ENCODE data around the gene PDZRN4.
A peak's percentile ranks its signal among the peaks of the same experiment; 100 is the strongest.
"Not testable (repeated sequence)": the region's sequence is repeated elsewhere in the genome, so short reads cannot be mapped to it uniquely, and the experiment has no call there.

Gene PDZRN4

DNA sequence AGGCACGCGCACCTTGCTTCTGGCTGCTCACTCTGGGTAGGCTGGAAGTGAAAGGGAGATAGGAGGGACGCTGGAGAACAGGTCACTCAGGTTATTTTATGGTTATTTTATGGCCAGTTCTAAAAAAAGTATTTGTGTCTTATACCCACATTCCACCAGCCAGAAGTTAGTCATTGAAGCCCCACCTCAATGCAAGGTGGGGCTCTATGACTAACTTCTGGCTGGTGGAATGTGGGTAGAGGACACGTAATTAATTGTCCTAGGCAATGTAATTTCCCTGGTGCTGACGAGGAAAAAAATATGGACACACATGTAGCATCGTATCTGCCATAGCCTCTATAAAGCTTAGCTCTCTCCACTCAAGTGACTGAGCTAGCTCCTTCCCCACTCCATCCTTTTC is 104.9 kb downstream of the PDZRN4 start:
- TF ChIP-seq, protein P1, sequence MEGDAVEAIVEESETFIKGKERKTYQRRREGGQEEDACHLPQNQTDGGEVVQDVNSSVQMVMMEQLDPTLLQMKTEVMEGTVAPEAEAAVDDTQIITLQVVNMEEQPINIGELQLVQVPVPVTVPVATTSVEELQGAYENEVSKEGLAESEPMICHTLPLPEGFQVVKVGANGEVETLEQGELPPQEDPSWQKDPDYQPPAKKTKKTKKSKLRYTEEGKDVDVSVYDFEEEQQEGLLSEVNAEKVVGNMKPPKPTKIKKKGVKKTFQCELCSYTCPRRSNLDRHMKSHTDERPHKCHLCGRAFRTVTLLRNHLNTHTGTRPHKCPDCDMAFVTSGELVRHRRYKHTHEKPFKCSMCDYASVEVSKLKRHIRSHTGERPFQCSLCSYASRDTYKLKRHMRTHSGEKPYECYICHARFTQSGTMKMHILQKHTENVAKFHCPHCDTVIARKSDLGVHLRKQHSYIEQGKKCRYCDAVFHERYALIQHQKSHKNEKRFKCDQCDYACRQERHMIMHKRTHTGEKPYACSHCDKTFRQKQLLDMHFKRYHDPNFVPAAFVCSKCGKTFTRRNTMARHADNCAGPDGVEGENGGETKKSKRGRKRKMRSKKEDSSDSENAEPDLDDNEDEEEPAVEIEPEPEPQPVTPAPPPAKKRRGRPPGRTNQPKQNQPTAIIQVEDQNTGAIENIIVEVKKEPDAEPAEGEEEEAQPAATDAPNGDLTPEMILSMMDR (IDR thresholded peaks at IDR 0.05; ENCODE audit: low read length, missing control alignments) = no peak
- no peak overlapping the region for H3K4me3 ChIP-seq (replicated peaks; ENCODE audit: low read depth, low read length)
- DNase-seq (ENCODE audit: low read depth) = no peak

DNA sequence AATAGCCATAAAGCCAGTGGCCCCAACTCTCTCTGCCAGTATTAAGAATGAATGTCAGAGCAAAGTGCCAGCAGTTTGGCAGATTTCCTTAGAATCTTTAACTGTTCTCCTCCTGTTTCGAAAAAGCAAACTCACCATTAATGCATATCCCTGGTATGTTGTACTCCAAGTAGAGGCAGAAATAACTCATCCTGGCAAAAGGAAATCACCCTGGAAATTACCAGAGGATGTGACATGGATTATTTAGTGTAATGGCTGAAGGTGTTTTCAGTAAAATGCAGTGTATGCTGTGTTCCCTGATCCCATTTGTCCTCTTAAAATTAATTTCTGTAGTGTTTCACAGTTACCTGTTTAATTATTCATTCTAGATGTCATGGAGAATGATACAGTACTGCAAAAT is 105.3 kb downstream of the PDZRN4 start:
- DNase-seq (ENCODE audit: low read depth) = no peak
- H3K4me3 ChIP-seq (replicated peaks; ENCODE audit: low read depth, low read length) = no peak overlapping the region
- TF ChIP-seq, protein P1 (IDR thresholded peaks at IDR 0.05; ENCODE audit: low read length, missing control alignments) = no peak

DNA sequence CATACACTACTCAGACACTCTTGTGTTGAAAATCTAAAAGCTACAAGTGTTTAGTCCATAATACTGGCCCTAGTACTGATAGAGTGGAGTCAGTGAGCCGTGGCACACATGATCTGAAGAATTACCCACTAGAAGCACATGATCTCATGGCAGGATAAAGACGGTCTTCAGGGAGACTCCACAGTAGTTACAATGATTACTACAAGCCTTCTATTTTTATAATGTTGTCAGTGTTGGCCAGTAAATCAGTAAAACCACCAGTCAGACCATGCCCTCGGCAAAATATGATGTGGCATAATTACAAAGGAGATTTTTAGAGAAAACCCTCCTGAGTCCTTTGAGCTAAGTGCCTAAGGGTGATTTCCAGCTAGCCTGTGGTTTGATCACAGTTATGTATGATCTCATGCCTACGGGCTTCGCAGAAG is 114.9 kb downstream of the PDZRN4 start:
- H3K4me3 ChIP-seq (replicated peaks; ENCODE audit: low read depth, low read length) = no peak overlapping the region
- TF ChIP-seq, protein P1 (IDR thresholded peaks at IDR 0.05; ENCODE audit: low read length, missing control alignments) = no peak
- DNase-seq (ENCODE audit: low read depth) = no peak

DNA sequence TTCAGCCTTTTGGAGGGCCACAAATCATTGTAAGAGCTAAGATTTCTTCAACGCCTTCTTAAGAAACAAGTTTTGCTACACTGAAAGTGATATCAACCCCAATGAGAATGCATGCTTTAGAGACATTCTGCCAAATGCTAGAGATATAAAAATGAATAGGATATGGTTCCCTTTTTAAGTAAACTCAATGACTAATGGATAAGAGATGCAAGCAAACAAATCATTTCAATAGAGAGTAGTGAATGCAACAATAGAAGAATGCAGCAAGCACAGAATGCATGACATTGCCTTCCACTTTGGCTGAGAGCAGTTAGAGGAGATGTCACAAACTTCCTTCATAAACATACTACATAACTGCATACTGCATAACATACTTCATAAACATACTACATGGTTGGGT is 116.4 kb downstream of the PDZRN4 start:
- no peak overlapping the region for H3K4me3 ChIP-seq (replicated peaks; ENCODE audit: low read depth, low read length)
- TF ChIP-seq, protein P1 (IDR thresholded peaks at IDR 0.05; ENCODE audit: low read length, missing control alignments) = no peak
- DNase-seq (ENCODE audit: low read depth) = peak; percentile 3

DNA sequence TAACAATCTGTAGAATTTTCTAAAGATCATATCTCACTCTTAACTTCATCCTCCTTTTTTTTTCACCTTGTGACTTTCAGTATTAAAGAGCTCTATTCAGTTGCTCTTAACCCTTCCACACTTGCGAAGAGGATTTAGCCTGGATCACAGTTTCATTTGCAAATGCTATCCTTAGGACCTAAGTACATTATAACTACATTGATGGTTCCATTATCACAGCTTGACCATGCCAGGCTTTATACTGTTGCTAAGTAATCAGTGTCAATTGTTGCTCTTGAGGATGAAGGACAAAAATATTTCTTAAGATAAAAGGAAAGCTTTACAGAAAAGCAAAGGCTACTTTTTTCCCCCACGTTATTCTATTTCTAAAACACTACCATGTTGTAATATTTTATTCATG is 122.2 kb downstream of the PDZRN4 start:
- DNase-seq (ENCODE audit: low read depth) = no peak
- TF ChIP-seq, protein P1 (IDR thresholded peaks at IDR 0.05; ENCODE audit: low read length, missing control alignments) = no peak
- no peak overlapping the region for H3K4me3 ChIP-seq (replicated peaks; ENCODE audit: low read depth, low read length)

DNA sequence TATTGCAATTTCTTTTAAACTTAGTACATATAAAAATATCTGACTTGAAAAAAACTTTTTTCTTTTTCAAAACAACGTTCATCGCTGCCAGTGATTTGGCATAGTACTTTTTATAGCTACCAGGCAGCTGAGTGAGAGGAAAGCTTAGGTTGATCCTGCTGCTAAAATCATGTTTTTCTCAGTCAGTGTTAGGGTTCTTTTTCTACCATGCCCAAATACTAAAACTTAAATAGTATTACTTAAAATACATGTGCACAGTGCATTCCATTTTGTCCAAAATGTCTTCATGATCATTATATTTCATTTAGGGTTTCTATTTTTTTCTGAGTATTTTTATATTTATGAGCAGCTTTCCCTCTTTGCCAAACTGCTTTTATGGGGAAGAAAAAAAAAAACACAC is 123.8 kb downstream of the PDZRN4 start:
- no peak overlapping the region for H3K4me3 ChIP-seq (replicated peaks; ENCODE audit: low read depth, low read length)
- no peak for DNase-seq (ENCODE audit: low read depth)
- TF ChIP-seq, protein P1 (IDR thresholded peaks at IDR 0.05; ENCODE audit: low read length, missing control alignments) = no peak

DNA sequence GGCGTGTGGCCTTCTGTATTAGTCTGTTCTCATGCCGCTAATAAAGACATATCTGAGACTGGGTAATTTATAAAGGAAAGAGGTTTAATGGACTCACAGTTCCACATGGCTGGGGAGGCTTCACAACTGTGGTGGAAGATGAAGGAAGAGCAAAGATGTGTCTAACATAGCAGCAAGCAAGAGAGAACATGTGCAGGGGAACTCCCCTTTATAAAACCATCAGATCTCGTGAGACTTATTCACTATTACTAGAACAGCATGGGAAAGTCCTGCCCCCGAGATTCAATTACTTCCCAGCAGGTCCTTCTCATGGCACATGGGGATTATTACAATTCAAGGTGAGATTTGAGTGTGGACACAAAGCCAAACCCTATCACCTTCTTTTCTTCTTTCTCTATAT is 124.3 kb downstream of the PDZRN4 start:
- not testable (repeated sequence) for DNase-seq (ENCODE audit: low read depth); H3K4me3 ChIP-seq (replicated peaks; ENCODE audit: low read depth, low read length)

DNA sequence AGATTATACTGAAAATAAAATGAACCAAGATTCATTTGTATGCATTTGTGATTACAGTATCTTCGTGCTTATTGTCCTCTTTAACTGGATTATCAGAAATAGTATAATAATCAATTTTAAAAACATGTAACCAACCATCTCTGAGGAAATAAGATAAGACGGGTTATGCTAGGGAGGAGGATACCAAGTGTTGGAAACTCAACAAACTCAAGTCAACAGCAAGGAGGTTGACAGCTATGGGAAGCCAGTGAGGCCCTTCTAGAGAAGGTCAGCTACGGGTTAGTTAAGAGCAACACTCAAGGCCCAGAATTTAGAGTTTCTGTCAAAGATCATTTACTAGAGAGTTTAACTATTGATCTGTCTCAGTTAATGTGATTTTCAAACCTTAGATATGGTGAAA is 137.2 kb downstream of the PDZRN4 start:
- no peak overlapping the region for H3K4me3 ChIP-seq (replicated peaks; ENCODE audit: low read depth, low read length)
- TF ChIP-seq, protein P1 (IDR thresholded peaks at IDR 0.05; ENCODE audit: low read length, missing control alignments) = no peak
- DNase-seq (ENCODE audit: low read depth) = no peak

Measured in fibroblast of pulmonary artery (primary cell).